ENCODE data around the gene ATP2C2.

ATP2C2 gene

GRCh38 chr16:84412262-84412661, 43.9 kb downstream of the ATP2C2 start (continued):
- TF ChIP-seq ZNF274 (IDR thresholded peaks at IDR 0.05; ENCODE audit: low read length), result no peak
- 0 out of 2 replicates have a peak, but pooled peaks have one; percentile 55 for TF ChIP-seq ZNF274 (tag by site-specific recombination; IDR thresholded peaks at IDR 0.05; ENCODE audit: borderline replicate concordance)

GRCh38 chr16:84413244-84414004, 45.1 kb downstream of the ATP2C2 start:
- TF ChIP-seq ZNF280D (tag by site-specific recombination; IDR thresholded peaks at IDR 0.05) (no peak), ZNF776 (tag by site-specific recombination; IDR thresholded peaks at IDR 0.05; ENCODE audit: borderline replicate concordance) (no peak), ZNF514 (tag by site-specific recombination; IDR thresholded peaks at IDR 0.05) (no peak), ZBTB1 (tag by site-specific recombination; IDR thresholded peaks at IDR 0.05) (no peak), ZNF18 (tag by site-specific recombination; IDR thresholded peaks at IDR 0.05) (no peak)
- POLR2A ChIA-PET, result no interaction called here
- CTCF ChIA-PET, result interaction anchor here (0.6 to 0.8 kb wide), 5 partner anchors 71 to 285 kb away, joined by 3 to 8 read pairs (median 4); no protein-coding TSS in a partner anchor
- Histone ChIP-seq H3K9me3 (ENCODE audit: control insufficient read depth, insufficient read depth, low read depth, low read length) (no peaks in the 10 kb centered on the region), H3K27ac (ENCODE audit: extremely low read depth, low read depth, low read length) (no peak overlapping the region), H3K4me3 (ENCODE audit: low read depth, low read length) (no peak overlapping the region), H3K36me3 (ENCODE audit: control insufficient read depth in 2 of 2, insufficient read depth in 1 of 2, low read length in 2 of 2) (no peaks in the 10 kb centered on the region), H3K4me1 (ENCODE audit: control insufficient read depth, insufficient read depth, low read length) (no peaks in the 10 kb centered on the region)

- H3K27ac ChIP-seq (ENCODE audit: extremely low read depth, low read depth, low read length), result no peak overlapping the region
- CTCF ChIA-PET, result no interaction called here
- H3K4me3 ChIP-seq (ENCODE audit: low read depth, low read length), result no peak overlapping the region
- no peaks in the 10 kb centered on the region for H3K9me3 ChIP-seq (ENCODE audit: control insufficient read depth, insufficient read depth, low read depth, low read length)
- POLR2A ChIA-PET, result no interaction called here
- H3K36me3 ChIP-seq (ENCODE audit: control insufficient read depth in 2 of 2, insufficient read depth in 1 of 2, low read length in 2 of 2), result no peaks in the 10 kb centered on the region
- no peaks in the 10 kb centered on the region for H3K4me1 ChIP-seq (ENCODE audit: control insufficient read depth, insufficient read depth, low read length)
- TF ChIP-seq ZNF560 (tag by site-specific recombination; IDR thresholded peaks at IDR 0.05; ENCODE audit: borderline replicate concordance), result no peak
- TF ChIP-seq TSHZ1 (tag by site-specific recombination; IDR thresholded peaks at IDR 0.05; ENCODE audit: borderline replicate concordance), result no peak
- no peak for TF ChIP-seq ZNF354C (tag by site-specific recombination; IDR thresholded peaks at IDR 0.05; ENCODE audit: borderline replicate concordance, low read depth)
- TF ChIP-seq ZNF585B (tag by site-specific recombination; IDR thresholded peaks at IDR 0.05), result no peak
- no peak for TF ChIP-seq MYNN (tag by site-specific recombination; IDR thresholded peaks at IDR 0.05; ENCODE audit: borderline replicate concordance)
- TF ChIP-seq ZNF24 (tag by site-specific recombination; IDR thresholded peaks at IDR 0.05), result no peak
- no peak for TF ChIP-seq ZNF426 (tag by site-specific recombination; IDR thresholded peaks at IDR 0.05)
- TF ChIP-seq ZNF266 (tag by site-specific recombination; IDR thresholded peaks at IDR 0.05; ENCODE audit: low read depth), result no peak
- TF ChIP-seq ZNF449 (tag by site-specific recombination; IDR thresholded peaks at IDR 0.05), result no peak
Measured at GRCh38 chr16:84414789-84415326, 46.5 kb downstream of the ATP2C2 start.

All from HEK293 (cell line).